ENCODE results near the gene ST3GAL6. TPM values are rescaled to one million over a fixed set of nuclear protein-coding genes. Genes with fewer than 3 reads are reported as not detected.

The ST3GAL6 gene
- total RNA-seq, 1 donor from 2014 or later = 2.9 TPM

- no peak for DNase-seq (ENCODE audit: low read depth)
- TF ChIP-seq, protein P1, sequence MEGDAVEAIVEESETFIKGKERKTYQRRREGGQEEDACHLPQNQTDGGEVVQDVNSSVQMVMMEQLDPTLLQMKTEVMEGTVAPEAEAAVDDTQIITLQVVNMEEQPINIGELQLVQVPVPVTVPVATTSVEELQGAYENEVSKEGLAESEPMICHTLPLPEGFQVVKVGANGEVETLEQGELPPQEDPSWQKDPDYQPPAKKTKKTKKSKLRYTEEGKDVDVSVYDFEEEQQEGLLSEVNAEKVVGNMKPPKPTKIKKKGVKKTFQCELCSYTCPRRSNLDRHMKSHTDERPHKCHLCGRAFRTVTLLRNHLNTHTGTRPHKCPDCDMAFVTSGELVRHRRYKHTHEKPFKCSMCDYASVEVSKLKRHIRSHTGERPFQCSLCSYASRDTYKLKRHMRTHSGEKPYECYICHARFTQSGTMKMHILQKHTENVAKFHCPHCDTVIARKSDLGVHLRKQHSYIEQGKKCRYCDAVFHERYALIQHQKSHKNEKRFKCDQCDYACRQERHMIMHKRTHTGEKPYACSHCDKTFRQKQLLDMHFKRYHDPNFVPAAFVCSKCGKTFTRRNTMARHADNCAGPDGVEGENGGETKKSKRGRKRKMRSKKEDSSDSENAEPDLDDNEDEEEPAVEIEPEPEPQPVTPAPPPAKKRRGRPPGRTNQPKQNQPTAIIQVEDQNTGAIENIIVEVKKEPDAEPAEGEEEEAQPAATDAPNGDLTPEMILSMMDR (IDR thresholded peaks at IDR 0.05; ENCODE audit: insufficient read depth, low read length, severe bottlenecking) = no peak
- H3K4me3 ChIP-seq (ENCODE audit: low read depth, low read length) = no peak overlapping the region
Observed at GRCh38 chr3:98763819-98764418, 779 bp downstream of the ST3GAL6 start.

GRCh38 chr3:98764472-98764884, 1.3 kb downstream of the ST3GAL6 start:
- H3K36me3 ChIP-seq (ENCODE audit: control insufficient read depth, insufficient read depth, low read length) = no peaks in the 10 kb centered on the region
- no peak overlapping the region for H3K4me3 ChIP-seq (ENCODE audit: low read depth, low read length)
- FAIRE-seq (no peak), DNase-seq (ENCODE audit: low read depth) (no peak)
- TF ChIP-seq, protein P1 (IDR thresholded peaks at IDR 0.05; ENCODE audit: insufficient read depth, low read length, severe bottlenecking) = no peak
- no peaks in the 10 kb centered on the region for H3K27me3 ChIP-seq (ENCODE audit: control insufficient read depth, insufficient read depth, low read length)

More at GRCh38 chr3:98763819-98764418, 779 bp downstream of the ST3GAL6 start:
- H3K27me3 ChIP-seq (ENCODE audit: control insufficient read depth, insufficient read depth, low read length) = no peaks in the 10 kb centered on the region
- peak; percentile 18 for FAIRE-seq
- no peaks in the 10 kb centered on the region for H3K36me3 ChIP-seq (ENCODE audit: control insufficient read depth, insufficient read depth, low read length)

DNA sequence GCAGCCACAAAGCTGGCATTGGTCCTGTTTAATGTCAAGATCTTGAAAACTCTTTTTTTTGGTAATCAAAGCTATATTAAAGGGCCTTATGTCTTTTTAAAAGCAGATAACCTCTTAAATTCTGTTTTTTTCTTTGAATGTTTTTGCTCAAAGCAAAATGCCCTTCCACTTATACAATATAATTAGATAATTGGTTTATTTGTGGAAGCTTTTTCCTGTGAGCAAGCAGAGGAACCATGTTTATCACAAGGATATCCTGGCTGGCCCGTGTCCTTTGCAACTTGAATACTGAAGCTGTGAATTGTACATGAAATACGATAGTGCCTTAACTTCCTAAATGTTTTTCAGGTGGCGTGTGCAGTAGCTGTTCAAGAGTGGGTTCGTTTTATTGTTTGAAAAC, 2.6 kb downstream of the ST3GAL6 start:
- no peak for FAIRE-seq

DNA sequence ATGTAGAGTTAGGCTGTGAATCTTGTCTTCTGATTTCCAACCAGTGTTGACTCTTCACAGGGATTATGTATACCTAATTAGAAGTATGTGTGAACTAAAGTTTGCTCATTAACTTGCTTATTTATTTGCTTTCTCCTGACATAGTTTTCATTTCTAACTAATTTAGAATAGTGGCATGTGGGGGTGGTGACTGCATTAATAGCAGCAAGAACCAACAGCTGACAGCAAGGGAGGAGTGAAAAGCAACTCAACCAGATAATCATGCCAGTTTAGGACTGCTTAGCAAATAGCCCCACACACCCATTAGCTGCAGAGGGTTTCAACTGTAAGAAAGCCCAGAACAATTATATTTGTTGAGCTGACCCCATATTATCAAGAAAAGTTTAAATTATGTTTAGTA, 3.8 kb downstream of the ST3GAL6 start:
- TF ChIP-seq, protein P1 (IDR thresholded peaks at IDR 0.05; ENCODE audit: insufficient read depth, low read length, severe bottlenecking) = no peak
- FAIRE-seq = no peak
- no peaks in the 10 kb centered on the region for H3K36me3 ChIP-seq (ENCODE audit: control insufficient read depth, insufficient read depth, low read length)
- H3K4me3 ChIP-seq (ENCODE audit: low read depth, low read length) = no peak overlapping the region
- no peaks in the 10 kb centered on the region for H3K27me3 ChIP-seq (ENCODE audit: control insufficient read depth, insufficient read depth, low read length)
- no peak for DNase-seq (ENCODE audit: low read depth)

More for the DNA sequence above, 2.6 kb downstream of the ST3GAL6 start:
- Histone ChIP-seq H3K4me3 (ENCODE audit: low read depth, low read length) (no peak overlapping the region), H3K27me3 (ENCODE audit: control insufficient read depth, insufficient read depth, low read length) (no peaks in the 10 kb centered on the region), H3K36me3 (ENCODE audit: control insufficient read depth, insufficient read depth, low read length) (no peaks in the 10 kb centered on the region)
- DNase-seq (ENCODE audit: low read depth) = no peak
- TF ChIP-seq, protein P1 (IDR thresholded peaks at IDR 0.05; ENCODE audit: insufficient read depth, low read length, severe bottlenecking) = no peak

DNA sequence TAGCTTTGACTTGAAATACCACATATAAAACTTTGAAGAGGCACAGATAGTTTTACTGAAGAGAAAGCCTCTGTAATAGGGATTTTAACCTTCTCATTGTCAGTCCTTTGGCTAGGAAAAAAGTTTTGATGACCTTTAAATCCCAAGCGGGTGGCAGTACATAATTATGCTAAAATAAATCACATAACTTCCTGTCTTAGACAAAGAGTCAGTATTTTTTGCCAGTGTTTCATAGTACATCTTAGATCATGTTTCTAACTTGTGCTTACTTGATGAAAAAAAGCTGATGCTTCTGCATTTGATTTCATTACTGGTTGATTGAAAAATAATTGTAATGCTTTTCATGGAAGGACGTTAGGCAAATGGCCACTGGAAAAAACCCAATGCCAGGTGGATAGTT, 5.8 kb downstream of the ST3GAL6 start:
- FAIRE-seq (no peak), DNase-seq (ENCODE audit: low read depth) (no peak)
- no peaks in the 10 kb centered on the region for H3K36me3 ChIP-seq (ENCODE audit: control insufficient read depth, insufficient read depth, low read length)
- H3K27me3 ChIP-seq (ENCODE audit: control insufficient read depth, insufficient read depth, low read length) = no peaks in the 10 kb centered on the region
- TF ChIP-seq, protein P1 (IDR thresholded peaks at IDR 0.05; ENCODE audit: insufficient read depth, low read length, severe bottlenecking) = no peak
- H3K4me3 ChIP-seq (ENCODE audit: low read depth, low read length) = no peak overlapping the region

DNA sequence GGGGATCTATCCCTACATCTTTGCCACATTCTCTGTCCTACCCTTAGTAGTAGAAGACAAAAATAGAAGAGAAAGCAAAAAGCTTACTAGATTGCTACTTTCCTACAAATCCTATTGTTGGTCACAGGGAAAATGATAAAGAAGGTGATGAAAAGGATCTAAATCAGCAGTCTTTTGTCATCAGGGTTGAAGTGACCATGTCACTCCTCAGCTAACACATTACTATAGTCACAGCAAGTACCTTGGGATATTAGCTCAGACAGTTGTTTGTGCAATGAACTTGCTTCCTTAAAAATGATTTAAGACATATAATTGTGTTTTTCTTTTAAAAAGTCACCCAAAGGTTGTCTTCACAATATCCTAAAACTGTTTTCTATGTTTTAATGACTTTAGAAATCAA, 6.3 kb downstream of the ST3GAL6 start:
- FAIRE-seq (no peak), DNase-seq (ENCODE audit: low read depth) (no peak)
- Histone ChIP-seq H3K27me3 (ENCODE audit: control insufficient read depth, insufficient read depth, low read length) (no peaks in the 10 kb centered on the region), H3K36me3 (ENCODE audit: control insufficient read depth, insufficient read depth, low read length) (no peaks in the 10 kb centered on the region), H3K4me3 (ENCODE audit: low read depth, low read length) (no peak overlapping the region)
- TF ChIP-seq, protein P1 (IDR thresholded peaks at IDR 0.05; ENCODE audit: insufficient read depth, low read length, severe bottlenecking) = no peak
